ENCODE measurements around the gene SLN.

The SLN gene

DNA sequence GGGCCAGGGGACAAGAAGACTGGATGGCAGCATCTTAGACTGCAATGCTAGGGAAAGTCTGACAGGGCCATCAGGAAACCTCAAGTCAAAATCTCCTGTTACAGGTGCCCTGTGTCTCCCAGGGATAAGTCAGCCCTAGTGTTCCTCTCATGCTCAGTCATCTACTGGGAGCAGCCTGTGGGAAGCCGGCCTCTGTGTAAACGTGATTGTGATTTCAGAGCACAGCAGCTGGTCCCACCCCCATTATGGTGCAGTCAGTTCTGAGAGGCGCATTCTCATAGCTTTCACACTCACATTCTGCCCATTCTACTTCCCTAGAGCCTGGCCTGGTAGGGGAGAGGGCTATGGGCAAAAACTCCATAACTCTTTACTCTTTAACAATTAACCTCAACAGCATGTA lies 7.2 kb upstream of the SLN start:
- no peak for DNase-seq

DNA sequence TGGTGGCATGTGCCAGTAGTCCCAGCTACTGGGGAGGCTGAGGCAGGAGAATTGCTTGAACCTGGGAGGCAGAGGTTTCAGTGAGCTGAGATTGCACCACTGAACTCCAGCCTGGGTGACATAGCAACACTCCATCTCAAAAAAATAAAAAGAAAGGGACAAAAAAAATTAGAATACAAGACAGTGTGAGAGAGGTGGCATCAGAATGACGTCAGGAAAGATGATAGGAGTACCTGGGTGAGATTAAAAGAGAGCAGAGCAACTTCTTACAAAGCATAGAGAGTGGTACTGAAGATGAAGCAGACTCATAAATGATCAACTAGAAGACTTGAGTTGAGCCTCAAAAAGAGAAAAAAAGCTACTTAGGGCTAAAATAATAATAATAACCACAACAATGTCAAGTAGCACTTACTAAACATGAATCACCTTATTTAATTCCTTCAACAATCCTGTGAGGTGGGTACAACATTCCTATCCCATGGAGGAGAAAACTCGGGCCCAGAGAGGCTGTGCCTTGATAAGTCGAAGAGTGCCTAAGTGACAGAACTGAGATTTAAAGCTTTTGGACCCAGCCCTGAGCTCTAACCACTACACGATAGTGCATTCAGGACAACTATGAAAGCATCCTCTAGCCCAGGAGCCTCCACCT lies 5.2 kb upstream of the SLN start:
- DNase-seq = no peak

DNA sequence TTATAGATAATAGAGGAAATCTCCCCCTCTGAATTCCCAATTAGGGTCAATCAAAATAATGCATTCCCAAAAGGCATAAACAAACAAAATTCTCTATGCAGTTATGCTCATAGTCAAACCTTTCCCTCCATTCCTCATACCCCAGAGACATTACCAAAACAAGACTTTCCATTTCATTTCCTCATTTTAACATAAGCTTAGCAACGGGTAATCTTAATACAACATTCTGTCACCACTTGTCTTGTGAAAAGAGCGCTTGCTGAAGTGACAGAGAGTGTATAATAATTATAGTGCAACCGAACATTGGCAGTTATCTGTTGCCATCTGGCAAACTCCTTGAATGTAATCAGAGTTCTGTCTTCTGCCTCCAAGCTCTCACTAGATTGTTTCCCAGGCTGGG lies 1.2 kb upstream of the SLN start:
- DNase-seq = no peak

DNA sequence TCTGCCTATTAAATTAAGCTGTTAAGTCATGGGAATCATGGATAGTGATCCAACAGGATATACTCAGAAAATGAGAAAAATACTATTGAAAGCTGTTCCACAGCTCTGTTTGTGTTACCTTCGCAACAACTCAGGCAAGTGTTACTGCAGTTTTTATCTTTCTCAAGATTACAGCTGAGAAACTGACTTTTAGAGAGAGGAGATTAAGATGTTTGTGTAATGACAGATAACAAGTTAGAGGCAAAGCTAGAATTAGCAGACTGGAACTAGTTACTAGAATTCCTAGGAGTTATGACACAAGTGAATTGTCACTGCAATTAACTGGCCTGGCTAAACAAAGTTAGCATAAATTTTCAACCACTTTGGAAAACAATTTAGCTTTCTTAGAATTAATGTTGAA lies 1.6 kb downstream of the SLN start:
- DNase-seq = no peak

DNA sequence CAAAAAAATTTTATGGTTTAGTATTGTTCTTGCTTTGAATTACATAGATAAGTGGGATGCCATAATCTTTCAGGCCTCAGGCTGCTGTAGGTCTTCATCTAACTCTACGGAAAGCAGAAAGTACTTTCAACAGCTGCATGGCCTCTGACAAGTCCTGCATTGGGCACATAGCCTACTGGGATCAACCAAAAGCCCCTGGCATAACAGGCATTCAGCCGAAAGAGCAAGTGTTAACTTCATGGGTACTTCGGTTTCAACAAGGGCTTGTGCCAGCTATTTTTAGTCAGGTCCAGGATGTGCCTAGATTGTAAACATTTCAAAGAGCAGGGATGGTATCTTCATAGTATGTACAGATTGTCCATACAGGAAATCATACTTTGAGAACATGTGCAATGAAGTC lies 3.1 kb downstream of the SLN start:
- DNase-seq = no peak

DNA sequence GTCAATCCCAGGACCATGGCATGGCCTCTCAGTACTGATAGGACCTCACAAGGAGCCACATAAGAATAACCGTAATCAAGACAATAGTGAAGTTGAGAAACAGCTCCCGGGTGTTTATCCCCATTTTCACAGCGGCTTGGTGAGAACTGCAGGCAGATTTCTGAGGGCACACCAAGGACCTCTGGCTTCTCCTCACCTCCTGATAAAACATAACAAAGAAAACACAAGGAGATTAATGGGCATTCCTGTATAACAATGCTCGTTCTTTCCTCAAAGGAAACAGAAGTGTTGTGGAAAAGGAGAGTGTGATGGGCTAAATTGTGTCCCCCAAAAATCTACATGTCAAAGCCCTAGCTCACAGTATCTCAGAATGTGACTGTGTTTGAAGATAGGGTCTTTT lies 4.0 kb downstream of the SLN start:
- no peak for DNase-seq

DNA sequence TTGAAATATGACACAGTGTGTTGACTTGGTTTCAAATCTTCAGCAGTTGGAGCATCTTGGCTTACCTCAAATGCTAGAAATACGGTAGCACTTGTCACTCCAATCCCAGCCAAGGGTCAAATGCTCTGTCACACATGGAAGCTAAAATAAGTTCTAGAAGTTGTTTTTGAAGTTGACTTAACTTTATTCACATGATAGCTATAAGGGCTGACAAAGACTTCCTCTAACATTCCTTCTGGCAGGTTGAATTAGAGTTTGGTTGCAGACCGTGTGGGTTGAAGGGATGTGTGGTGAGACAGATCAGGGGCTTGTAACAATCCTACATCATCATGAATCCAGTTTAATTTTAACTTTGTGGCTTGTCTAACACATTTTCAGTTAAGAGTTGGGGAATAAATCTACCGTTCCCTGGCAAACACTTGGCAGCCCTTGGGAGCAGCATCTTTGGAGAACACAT lies 4.6 kb downstream of the SLN start:
- DNase-seq = no peak

DNA sequence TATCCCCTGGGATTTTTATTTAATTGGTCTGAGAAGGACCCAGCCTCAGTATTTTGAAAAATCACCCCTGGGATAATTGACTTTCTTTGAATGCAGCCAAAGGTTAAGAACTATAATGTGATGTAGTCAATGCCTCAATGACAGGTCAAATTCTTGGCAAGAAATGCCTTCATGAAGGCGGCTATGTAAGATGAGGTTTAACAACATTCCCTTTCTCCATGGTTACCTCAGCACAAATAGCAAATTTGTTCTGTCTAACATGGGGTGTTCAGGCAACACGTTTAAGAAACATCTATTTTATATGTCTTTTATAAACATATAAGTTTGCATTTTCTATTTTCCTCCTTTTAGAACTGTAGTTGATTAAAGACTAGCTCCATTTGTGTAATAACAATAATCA lies 5.3 kb downstream of the SLN start:
- DNase-seq = no peak

DNA sequence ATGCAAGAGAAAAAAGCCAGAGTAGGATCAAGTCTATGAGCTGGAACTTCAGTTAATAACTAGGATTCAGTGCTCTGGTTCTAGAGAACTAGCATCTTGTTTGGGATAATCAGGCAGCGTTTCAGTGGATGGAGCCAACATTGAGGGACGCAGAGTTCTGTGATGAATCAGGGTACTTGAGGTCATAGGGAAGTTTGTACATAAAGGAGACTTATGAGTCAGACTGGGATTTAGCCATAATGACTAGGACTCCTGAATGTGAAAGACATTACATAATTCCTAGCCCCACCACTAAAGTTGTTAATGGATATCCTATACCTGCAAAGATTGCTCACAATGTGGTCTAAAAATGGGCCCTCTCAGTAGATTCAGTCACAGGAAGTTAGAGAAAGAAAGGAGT lies 6.8 kb downstream of the SLN start:
- DNase-seq = no peak

DNA sequence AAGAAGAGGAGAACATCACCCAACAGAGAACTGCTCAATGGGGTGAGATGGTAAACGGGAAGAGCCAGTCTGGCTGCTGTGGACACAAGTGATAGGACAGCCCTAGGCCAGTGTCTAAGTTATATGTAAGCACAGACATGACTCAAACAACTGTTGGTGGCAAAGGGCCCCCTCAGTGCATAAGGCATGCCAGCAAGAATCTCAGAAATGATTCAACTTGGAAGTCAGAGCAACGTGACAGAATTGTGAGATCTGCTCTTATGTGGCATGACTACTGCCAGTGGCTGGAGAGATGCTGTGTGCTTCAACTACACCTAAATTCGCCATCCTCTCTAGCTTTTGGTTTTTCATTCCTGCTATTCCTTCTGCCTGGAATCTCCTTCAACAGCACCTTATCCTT lies 7.4 kb downstream of the SLN start:
- DNase-seq = no peak

DNA sequence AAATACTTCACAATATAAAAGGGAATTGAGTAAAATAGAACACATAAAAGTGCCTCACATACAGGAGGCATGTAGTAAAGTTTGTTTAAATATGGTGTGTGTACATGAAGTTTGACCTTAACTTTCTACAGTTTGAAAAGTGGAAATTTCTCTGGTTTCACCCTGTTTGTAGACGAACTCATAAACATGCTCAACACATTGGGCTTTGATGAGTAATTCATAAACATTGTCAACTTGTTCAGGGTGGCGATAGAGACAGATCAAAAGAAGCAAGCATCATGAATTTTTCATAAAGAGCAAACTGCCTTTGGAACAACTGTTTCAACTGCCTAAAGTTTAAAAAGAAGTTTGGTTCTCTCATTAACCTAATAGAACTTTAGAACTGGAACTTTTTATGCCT lies 9.1 kb downstream of the SLN start:
- DNase-seq = no peak

DNA sequence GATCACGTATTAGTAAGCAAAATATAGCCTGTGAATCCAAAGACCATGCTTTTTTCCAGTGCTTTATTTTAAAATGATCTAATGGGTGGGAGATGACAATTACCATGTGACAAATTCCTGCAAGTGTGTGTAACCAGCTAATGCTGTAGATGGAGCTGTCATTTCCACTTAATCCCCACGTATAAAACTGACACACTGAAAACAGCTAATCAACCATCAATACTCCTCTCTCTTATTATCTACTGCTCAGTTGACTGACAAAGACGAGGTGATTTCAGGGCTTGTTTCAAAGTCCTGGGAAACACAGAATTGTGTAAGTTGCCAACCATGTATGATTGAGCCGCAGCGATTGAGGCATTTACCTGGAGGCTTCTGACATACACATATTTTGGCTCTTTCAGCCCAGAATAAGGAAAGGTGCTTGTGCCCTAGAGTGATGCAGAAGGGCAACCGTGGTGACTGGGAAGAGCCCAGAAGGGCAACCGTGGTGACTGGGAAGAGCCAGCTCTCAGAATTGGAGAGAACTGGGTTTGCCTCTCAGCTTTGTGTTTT lies 9.7 kb downstream of the SLN start:
- DNase-seq = no peak

DNA sequence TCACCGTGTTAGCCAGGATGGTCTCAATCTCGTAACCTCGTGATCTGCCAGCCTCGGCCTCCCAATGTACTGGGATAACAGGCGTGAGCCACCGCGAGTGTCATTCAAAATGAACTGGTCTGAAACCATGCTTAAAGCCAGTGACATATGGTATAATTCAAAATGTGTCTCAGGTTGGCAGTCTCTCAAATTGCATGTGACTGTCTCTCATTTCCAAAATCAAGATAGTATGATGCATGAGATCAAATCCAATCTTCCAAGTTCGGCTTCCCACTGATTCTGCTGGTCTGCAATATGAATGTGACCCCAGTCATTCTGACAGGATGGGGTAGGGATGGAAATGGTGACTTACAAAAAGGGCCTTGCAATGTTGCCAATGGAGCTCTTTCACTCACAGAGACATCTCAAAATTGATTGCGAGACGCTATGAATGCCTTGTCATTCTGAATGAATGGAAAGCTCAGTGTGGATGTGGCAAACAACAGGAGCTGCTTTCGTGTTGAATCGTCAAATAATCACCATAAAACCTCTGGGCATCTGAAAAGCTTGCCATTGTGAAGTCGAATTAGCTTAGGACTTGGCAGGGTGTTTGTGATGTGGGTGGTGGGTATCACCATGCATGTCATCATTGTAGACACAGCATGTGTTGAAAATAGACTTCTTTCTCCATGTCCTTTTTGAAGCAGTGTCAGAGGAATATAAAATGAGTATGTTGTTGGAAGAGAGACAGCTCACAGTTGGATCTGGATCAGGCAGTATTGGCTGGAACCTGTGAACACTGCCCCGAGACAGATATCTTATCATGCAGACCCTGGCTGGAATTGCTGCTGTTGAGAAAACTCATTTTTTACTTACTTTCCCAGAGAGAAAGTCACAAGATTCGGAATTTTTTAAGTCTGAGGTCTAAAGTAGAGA lies 12.2 kb downstream of the SLN start:
- no peak for DNase-seq

DNA sequence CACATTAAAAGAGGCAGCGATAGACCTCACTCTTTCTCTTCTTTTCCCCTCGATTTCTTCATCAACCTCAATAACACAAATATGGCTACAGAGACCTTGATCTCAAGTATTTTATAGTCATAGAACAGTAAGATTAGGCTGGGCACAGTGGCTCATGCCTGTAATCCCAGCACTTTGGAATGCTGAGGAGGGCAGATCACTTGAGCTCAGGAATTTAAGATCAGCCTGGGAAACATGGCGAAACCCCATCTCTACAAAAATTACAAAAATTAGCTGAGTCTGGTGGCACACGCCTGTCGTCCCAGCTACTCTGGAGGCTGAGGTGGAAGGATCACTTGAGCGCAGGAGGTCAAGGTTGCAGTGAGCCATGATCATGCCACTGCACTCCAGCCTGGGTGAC lies 14.6 kb downstream of the SLN start:
- no peak for DNase-seq

DNA sequence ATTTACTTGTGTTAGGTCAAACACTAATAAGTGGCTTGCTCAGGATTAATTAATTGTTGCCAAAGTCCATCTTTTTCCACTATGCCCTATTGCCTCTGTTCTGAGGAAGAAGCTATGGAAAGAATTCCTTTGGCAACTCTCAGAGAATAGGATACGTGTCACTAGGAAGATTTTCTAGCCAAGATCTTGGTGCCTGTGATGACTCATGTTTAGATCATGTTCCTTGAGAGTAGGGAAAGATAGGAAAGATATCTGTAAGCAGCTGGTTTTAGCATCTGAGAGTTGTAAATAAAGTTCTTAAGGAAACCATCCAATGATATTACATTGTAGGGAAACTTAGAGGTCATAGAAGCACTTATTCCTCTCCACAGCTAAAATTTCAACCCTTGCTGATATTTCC lies 15.7 kb downstream of the SLN start:
- no peak for DNase-seq

DNA sequence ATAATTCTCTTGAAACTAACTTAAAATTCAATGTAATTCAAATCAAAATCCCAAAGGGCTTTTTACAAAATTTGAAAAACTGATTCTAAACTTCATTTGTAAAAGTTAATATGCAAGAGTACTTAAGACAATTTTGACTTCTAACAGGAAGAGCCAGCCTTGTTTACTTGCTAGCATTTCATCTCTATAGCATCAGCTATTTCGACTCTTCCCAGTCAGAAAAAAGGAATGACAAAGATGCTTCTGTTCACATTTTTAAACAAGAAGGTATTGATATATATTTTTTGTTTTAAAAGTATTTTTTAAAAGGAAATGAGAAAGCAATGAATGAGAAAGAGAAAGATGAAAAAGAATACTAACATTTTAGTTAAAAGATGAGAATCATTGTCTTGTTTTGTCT lies 16.4 kb downstream of the SLN start:
- DNase-seq = no peak

DNA sequence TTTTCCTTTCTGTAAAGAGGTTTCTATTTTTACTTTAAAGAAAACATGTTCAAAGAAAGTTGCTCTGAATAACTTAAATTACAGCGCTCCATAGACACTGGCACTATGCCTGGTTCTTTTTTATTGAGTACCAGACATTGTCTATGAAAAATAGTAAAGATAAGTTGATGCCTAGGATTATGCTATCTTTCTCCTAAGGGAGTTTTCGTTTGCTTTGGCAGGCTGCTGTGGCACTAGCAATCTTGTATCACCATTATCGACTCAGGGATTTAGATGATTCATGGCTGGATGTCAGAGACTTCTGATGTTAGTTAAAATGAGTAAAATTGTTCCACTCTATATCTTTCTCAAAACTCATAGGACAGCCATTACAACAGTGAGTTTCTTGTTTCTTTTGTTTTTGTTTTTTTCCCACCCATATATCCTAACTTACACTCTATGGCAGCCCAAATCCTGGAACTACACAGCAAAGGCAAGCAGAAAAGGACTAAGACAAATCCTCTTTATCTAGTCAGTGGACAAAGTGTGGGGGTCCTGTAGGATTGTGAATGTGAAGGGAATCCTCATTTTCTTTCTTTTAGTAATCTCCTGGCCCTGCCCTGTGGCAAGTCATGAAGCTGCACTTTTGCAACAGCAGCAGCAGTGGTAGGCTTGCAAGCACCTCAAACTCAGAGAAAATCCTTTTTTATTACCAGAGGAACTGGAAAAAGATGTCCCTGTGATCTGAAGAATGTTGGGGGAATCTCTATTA lies 20.7 kb downstream of the SLN start:
- no peak for DNase-seq

DNA sequence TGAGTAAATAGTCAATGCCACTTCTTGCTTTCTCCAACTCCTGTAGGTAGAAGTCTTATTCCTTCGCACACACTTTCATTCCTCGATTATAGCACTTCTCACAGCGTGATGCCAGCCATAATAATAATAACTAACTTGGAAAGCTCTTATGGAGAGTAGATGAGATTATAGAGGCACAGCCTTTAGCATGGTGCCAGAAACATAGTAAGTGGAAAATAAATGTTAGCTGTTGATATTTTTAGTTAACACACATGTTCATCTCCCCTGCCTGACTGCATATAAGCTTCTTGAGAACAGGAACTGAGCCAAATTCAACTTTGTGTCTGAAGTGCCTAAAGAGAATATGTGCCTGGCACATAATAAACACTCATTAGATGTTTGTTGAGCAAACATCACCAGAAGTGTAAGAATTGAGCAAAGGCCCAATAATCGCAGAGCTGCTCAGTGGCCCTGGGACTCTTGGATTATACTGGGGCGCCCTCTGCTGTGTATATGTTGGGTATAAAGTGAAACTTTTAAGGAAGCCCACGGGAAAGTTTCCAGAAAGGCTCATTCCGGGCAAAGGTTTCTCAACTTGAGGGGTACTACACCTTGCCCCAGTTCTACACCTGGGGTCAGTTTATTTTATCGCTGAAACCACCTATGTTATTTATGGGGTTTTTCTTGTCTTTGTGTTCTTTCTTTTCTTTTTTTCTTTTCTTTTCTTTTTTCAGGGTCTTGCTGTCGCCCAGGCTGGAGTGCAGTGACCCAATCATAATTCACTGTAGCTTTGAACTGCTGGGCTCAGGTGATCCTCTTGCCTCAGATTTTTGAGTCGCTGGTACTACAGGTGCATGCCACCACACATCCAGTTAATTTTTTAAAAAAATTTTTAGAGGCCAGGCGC lies 22.3 kb downstream of the SLN start:
- peak; percentile 52 for DNase-seq

DNA sequence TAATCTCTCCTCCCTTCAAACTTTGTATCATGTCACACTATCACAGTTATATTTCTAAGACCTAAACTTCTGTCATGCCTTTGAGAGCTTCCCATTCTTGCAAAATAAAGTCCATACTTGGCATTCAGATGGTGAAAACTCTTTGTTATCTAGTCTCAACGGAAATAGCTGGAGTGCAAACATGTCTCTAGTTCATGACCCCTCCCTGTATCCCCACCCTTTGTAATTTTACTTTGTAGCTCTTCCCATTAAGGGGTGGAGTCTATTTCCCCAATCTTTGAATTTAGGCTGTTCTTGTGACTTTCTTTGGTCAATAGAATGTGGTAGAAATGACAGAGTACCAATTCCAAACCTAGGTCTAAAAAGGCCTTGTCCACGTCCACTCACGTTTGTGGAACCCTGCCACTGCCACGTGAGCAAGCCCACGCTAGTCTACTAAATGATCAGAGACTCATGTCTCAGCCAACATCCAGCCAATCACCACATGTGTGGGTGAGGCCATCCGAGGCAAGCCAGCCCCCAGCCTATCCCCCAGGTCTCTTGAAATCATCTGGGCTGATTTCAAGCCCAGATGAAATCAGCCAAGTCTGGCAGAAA lies 23.4 kb downstream of the SLN start:
- DNase-seq = no peak

DNA sequence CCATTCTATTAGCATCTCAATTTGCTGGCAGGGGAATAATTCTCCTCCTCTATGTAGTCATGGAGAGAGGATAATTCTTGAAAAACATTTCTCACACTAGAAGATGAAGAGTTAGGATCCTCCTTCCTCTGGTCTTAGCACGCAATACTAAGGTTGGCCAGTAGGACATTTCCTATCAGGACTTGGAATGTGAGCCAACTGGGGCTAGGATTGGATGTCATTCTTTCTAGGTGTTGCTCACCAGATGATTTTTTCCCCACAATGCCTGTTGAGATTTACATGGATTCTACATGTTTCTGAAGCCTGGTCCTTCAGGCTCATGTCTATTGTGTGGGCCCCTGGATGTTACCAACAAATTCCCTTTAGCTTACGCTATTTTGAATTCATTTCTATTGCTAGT lies 28.0 kb downstream of the SLN start:
- no peak for DNase-seq

DNA sequence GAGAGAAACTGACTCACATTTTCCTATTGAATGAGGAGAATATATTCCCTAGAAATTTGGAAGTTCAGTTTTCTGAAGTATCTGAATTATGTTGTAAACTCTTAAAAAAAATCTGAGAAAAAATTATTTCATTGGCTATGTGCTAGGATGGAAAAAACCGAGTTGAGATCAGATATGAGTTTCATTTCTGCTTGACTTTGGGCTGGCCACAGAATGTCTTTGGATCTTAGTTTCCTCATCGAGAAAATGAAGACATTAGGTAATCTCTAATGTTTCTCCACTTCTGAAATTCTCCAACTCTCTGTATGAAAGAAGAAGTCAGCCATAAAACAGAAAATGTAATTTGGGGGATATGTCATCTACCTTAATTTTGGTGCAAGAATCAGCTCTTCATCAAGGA lies 28.8 kb downstream of the SLN start:
- no peak for DNase-seq

DNA sequence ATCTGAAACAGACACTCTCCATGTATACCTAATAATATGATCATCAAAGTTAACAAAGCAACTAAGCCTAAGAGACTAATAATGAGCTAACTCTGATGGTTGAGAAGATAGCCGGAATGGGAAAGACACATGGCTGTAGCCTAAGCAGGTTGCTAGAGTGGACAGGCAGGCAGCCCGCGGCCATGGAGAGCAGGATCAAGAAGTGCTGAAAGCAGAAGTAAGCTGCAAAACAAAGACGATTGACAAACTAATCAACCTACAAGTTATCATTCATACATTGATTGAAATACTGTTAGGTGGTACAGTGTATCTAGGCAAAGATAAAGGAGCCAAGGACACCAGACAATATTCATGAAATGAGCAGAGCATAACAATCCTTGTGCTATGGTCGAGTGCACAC lies 29.3 kb downstream of the SLN start:
- no peak for DNase-seq

Measured in activated naive CD4-positive, alpha-beta T cell treated with Interleukin-2 at 50 U/mL for 16 hours (primary cell).